MM.1S (cell line): ENCODE data around the gene C2orf42.

Experiments
- DNase-seq: peaks from one replicate; pipeline ENCODE4 v3.0.0-alpha.2; 2015
- H2AFZ ChIP-seq: fragments of 300-600 bp; sonication (generic); 2 replicates; pipeline ENCODE4 v1.6.0; 2016; ENCODE audit warnings: antibody characterized with exemption, low read length
- H3F3A ChIP-seq: fragments of 300-600 bp; sonication (generic); 2 replicates; pipeline ENCODE4 v1.6.1; 2016; ENCODE audit warnings: mild to moderate bottlenecking, antibody characterized with exemption, low read length, moderate library complexity, mixed read lengths; ENCODE audit not compliant: insufficient read depth
- H3K27ac ChIP-seq: fragments of 300-600 bp; sonication (generic); 2 replicates; pipeline ENCODE4 v1.5.1; 2016; ENCODE audit warnings: mild to moderate bottlenecking, low read length
- H3K27me3 ChIP-seq: fragments of 300-600 bp; sonication (generic); replicated peaks from 2 replicates; pipeline ENCODE4 v1.6.0; 2016; ENCODE audit warnings: low read length; ENCODE audit not compliant: insufficient read depth
- H3K36me3 ChIP-seq: fragments of 300-600 bp; sonication (generic); replicated peaks from 2 replicates; pipeline ENCODE4 v1.6.1; 2016; ENCODE audit warnings: mild to moderate bottlenecking, low read length, mixed read lengths; ENCODE audit not compliant: insufficient read depth
- H3K4me1 ChIP-seq: fragments of 300-600 bp; sonication (generic); 2 replicates; pipeline ENCODE4 v1.6.1; 2016; ENCODE audit warnings: low read length, mixed read lengths
- H3K4me2 ChIP-seq: fragments of 300-600 bp; sonication (generic); 2 replicates; pipeline ENCODE4 v1.6.0; 2016; ENCODE audit warnings: low read depth, low read length
- H3K4me3 ChIP-seq: fragments of 300-600 bp; sonication (generic); 2 replicates; pipeline ENCODE4 v1.5.1; 2016; ENCODE audit warnings: low read length, mixed read lengths
- H3K79me2 ChIP-seq: fragments of 300-600 bp; sonication (generic); 2 replicates; pipeline ENCODE4 v1.6.1; 2016; ENCODE audit warnings: mixed run types, low read length, mixed read lengths
- H3K9ac ChIP-seq: fragments of 300-600 bp; sonication (generic); 2 replicates; pipeline ENCODE4 v1.6.1; 2016; ENCODE audit warnings: low read length, mixed read lengths
- H3K9me2 ChIP-seq: fragments of 300-600 bp; sonication (generic); replicated peaks from 2 replicates; pipeline ENCODE4 v1.6.1; 2016; ENCODE audit warnings: mild to moderate bottlenecking, low read length, mixed read lengths; ENCODE audit not compliant: insufficient read depth
- H3K9me3 ChIP-seq: fragments of 300-600 bp; sonication (generic); replicated peaks from 2 replicates; pipeline ENCODE4 v1.6.1; 2016; ENCODE audit warnings: mild to moderate bottlenecking, low read length, mixed read lengths; ENCODE audit not compliant: insufficient read depth
- H4K20me1 ChIP-seq: fragments of 300-600 bp; sonication (generic); 2 replicates; pipeline ENCODE4 v1.6.1; 2016; ENCODE audit warnings: mild to moderate bottlenecking, low read length, moderate library complexity, mixed read lengths; ENCODE audit not compliant: insufficient read depth
- EZH2 ChIP-seq: fragments of 300-600 bp; sonication (generic); optimal IDR thresholded peaks from 2 replicates; pipeline ENCODE3; 2017; ENCODE audit warnings: low read depth, mild to moderate bottlenecking, antibody characterized with exemption, low read length, mixed read lengths
- EZH2phosphoT487 ChIP-seq: fragments of 300-600 bp; sonication (generic); IDR thresholded peaks from 2 replicates; pipeline ENCODE4 v1.6.1; 2018; ENCODE audit warnings: antibody characterized with exemption, low read length
- TF ChIP-seq, protein P1 (sequence below): fragments of 300-600 bp; sonication (generic); IDR thresholded peaks from 2 replicates; pipeline ENCODE4 v1.5.1; 2016; ENCODE audit warnings: antibody characterized with exemption, low read length, mixed read lengths

Gene C2orf42

DNA sequence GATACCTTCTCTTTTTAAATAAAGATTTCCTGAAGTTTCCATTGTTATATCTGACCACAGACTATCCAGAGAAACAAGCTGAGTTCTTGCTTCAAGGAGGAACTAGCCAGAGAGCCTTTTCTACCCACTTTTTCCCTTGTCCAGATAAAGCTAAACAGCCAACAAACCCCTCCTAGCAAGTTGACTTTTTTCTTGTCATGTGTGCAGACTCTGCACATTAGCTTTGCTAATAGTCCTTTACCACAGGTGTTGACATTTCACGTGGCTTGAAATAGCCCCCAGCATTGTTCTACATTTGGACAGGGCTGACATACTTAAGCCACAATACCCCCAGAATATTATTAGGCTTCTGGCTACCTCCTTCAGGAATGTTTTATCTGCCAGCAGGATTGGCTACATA, 62.8 kb downstream of the C2orf42 start:
- Histone ChIP-seq H3K27ac (peak overlapping the region; percentile 34; the same call in 1 of the 2 replicates), H3K36me3 (no peaks in the 10 kb centered on the region), H3K27me3 (no peaks in the 10 kb centered on the region), H2AFZ (peak overlapping the region; percentile 18; the same call in 1 of the 2 replicates), H3K79me2 (no peaks in the 10 kb centered on the region), H3K4me1 (peaks cover 38% of the 10 kb centered on the region), H3K9ac (peak overlapping the region; percentile 4; the same call in 1 of the 2 replicates), H3K9me2 (no peaks in the 10 kb centered on the region), H3K4me2 (peak overlapping the region; percentile 28; the same call in 1 of the 2 replicates), H4K20me1 (no peaks in the 10 kb centered on the region), H3F3A (peaks cover 26% of the 10 kb centered on the region), H3K9me3 (no peaks in the 10 kb centered on the region), H3K4me3 (peak overlapping the region; percentile 1; the same call in 1 of the 2 replicates)
- peak; percentile 54 for DNase-seq
- no peak for TF ChIP-seq EZH2phosphoT487
- TF ChIP-seq, protein P1, sequence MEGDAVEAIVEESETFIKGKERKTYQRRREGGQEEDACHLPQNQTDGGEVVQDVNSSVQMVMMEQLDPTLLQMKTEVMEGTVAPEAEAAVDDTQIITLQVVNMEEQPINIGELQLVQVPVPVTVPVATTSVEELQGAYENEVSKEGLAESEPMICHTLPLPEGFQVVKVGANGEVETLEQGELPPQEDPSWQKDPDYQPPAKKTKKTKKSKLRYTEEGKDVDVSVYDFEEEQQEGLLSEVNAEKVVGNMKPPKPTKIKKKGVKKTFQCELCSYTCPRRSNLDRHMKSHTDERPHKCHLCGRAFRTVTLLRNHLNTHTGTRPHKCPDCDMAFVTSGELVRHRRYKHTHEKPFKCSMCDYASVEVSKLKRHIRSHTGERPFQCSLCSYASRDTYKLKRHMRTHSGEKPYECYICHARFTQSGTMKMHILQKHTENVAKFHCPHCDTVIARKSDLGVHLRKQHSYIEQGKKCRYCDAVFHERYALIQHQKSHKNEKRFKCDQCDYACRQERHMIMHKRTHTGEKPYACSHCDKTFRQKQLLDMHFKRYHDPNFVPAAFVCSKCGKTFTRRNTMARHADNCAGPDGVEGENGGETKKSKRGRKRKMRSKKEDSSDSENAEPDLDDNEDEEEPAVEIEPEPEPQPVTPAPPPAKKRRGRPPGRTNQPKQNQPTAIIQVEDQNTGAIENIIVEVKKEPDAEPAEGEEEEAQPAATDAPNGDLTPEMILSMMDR = no peak
- no peak for TF ChIP-seq EZH2

DNA sequence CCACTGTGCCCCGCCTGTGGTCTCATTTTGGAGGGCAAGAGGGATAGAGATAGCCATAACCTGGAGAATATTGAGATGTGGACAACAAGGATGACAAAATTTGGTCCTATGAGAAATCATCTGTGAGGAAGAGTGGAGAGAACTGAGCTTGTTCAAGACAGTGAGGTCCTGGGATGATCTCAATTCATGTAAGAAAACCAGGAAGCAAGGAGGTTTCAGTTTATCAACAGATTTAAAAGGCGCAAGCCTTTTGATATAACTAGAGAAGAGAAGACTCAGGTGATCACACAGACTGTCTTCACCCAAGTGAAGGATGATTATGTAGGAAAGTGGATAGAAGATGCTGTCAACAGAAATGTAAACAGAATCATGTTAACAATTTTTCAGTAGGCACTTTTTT, 64.4 kb downstream of the C2orf42 start:
- no peaks in the 10 kb centered on the region for H3K36me3 ChIP-seq
- no peaks in the 10 kb centered on the region for H3K27me3 ChIP-seq
- no peak overlapping the region for H3K9ac ChIP-seq
- H2AFZ ChIP-seq = no peak overlapping the region
- H3K4me2 ChIP-seq = no peak overlapping the region
- H3K79me2 ChIP-seq = no peaks in the 10 kb centered on the region
- no peaks in the 10 kb centered on the region for H3K9me3 ChIP-seq
- peaks cover 32% of the 10 kb centered on the region for H3K4me1 ChIP-seq
- H3F3A ChIP-seq = peaks cover 22% of the 10 kb centered on the region
- no peak for DNase-seq
- no peak overlapping the region for H3K27ac ChIP-seq
- H4K20me1 ChIP-seq = no peaks in the 10 kb centered on the region
- TF ChIP-seq, protein P1 = no peak
- TF ChIP-seq EZH2phosphoT487 = no peak
- TF ChIP-seq EZH2 = no peak
- no peaks in the 10 kb centered on the region for H3K9me2 ChIP-seq
- H3K4me3 ChIP-seq = no peak overlapping the region

DNA sequence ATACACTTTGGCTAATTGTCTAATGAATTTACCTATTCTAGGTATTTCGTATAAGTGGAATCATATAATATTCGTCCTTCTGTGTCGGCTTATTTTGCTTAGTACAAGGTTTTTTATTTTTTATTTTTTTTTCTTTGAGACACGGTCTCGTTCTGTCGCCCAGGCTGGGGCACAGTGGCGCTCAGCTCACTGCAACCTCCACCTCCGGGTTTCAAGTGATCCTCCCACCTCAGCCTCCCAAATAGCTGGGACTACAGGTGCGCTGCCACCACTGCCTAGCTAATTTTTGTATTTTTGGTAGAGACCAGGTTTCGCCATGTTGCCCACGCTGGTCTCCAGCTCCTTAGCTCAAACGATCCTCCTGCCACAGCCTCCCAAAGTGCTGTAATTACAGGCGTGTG, 65.3 kb downstream of the C2orf42 start:
- peak overlapping the region; percentile 64 for H3K4me3 ChIP-seq
- no peaks in the 10 kb centered on the region for H3K79me2 ChIP-seq
- H3K4me2 ChIP-seq = peak overlapping the region; percentile 65
- TF ChIP-seq EZH2phosphoT487 (no peak), EZH2 (no peak)
- TF ChIP-seq, protein P1 = no peak
- no peaks in the 10 kb centered on the region for H3K36me3 ChIP-seq
- H3K27me3 ChIP-seq = no peaks in the 10 kb centered on the region
- H3K4me1 ChIP-seq = peaks cover 32% of the 10 kb centered on the region
- no peak for DNase-seq
- peak overlapping the region; percentile 94 for H2AFZ ChIP-seq
- H3K9me2 ChIP-seq = no peaks in the 10 kb centered on the region
- H3K9me3 ChIP-seq = no peaks in the 10 kb centered on the region
- peak overlapping the region; percentile 67; the same call in 1 of the 2 replicates for H3K27ac ChIP-seq
- peak overlapping the region; percentile 98 for H3K9ac ChIP-seq
- H4K20me1 ChIP-seq = no peaks in the 10 kb centered on the region
- H3F3A ChIP-seq = peaks cover 22% of the 10 kb centered on the region
